Neutrophil (primary cell): Measurements from ENCODE around the gene CDH5.

Source experiments
- H3K27ac ChIP-seq: fragments of 200-600 bp; sonication (generic); 2 replicates; pipeline ENCODE4 v1.5.1; 2016; ENCODE audit warnings: mild to moderate bottlenecking, moderate library complexity
- H3K27me3 ChIP-seq: fragments of 200-600 bp; sonication (generic); 2 replicates; pipeline ENCODE4 v1.6.0; 2016; ENCODE audit warnings: mild to moderate bottlenecking
- H3K36me3 ChIP-seq: fragments of 200-600 bp; sonication (generic); 2 replicates; pipeline ENCODE4 v1.5.1; 2017
- H3K4me1 ChIP-seq, 2 experiments: fragments of 200-600 bp in 1 of 2; sonication (generic) in 1 of 2; 1 replicate in 1 of 2; 2 replicates in 1 of 2; pipeline versions ENCODE4 v1.5.1 to v1.6.1; 2013 to 2016; ENCODE audit warnings: low read depth in 1 of 2, low read length in 1 of 2, mild to moderate bottlenecking in 1 of 2, moderate library complexity in 1 of 2; ENCODE audit not compliant: control insufficient read depth in 1 of 2, insufficient read depth in 1 of 2
- H3K4me3 ChIP-seq, 2 experiments: fragments of 200-600 bp in 1 of 2; sonication (generic) in 1 of 2; 1 replicate in 1 of 2; 2 replicates in 1 of 2; pipeline ENCODE4 v1.5.1; 2013 to 2016; ENCODE audit warnings: low read depth in 1 of 2, low read length in 1 of 2, mild to moderate bottlenecking in 1 of 2, moderate library complexity in 1 of 2
- H3K9me3 ChIP-seq: fragments of 200-600 bp; sonication (generic); 2 replicates; pipeline ENCODE4 v1.5.1; 2016
- TF ChIP-seq, protein P1 (sequence below): fragments of 200-600 bp; sonication (generic); IDR thresholded peaks from 2 replicates; pipeline ENCODE4 v1.5.1; 2016; ENCODE audit warnings: antibody characterized with exemption

The CDH5 gene

GRCh38 chr16:66435896-66436295 is 69.4 kb downstream of the CDH5 start:
- H3K27ac ChIP-seq: no peak overlapping the region
- H3K9me3 ChIP-seq: no peaks in the 10 kb centered on the region
- TF ChIP-seq, protein P1, sequence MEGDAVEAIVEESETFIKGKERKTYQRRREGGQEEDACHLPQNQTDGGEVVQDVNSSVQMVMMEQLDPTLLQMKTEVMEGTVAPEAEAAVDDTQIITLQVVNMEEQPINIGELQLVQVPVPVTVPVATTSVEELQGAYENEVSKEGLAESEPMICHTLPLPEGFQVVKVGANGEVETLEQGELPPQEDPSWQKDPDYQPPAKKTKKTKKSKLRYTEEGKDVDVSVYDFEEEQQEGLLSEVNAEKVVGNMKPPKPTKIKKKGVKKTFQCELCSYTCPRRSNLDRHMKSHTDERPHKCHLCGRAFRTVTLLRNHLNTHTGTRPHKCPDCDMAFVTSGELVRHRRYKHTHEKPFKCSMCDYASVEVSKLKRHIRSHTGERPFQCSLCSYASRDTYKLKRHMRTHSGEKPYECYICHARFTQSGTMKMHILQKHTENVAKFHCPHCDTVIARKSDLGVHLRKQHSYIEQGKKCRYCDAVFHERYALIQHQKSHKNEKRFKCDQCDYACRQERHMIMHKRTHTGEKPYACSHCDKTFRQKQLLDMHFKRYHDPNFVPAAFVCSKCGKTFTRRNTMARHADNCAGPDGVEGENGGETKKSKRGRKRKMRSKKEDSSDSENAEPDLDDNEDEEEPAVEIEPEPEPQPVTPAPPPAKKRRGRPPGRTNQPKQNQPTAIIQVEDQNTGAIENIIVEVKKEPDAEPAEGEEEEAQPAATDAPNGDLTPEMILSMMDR: no peak
- H3K36me3 ChIP-seq: no peaks in the 10 kb centered on the region
- H3K4me3 ChIP-seq: no peak overlapping the region
- H3K4me1 ChIP-seq: no peaks in the 10 kb centered on the region
- H3K27me3 ChIP-seq: peaks cover 55% of the 10 kb centered on the region

GRCh38 chr16:66437391-66437945 is 71.0 kb downstream of the CDH5 start:
- H3K27ac ChIP-seq: no peak overlapping the region
- no peak overlapping the region for H3K4me3 ChIP-seq
- H3K36me3 ChIP-seq: no peaks in the 10 kb centered on the region
- H3K4me1 ChIP-seq: no peaks in the 10 kb centered on the region
- H3K27me3 ChIP-seq: peaks cover 52% of the 10 kb centered on the region
- no peaks in the 10 kb centered on the region for H3K9me3 ChIP-seq
- TF ChIP-seq, protein P1: no peak

GRCh38 chr16:66438536-66438935 is 72.0 kb downstream of the CDH5 start:
- H3K36me3 ChIP-seq: no peaks in the 10 kb centered on the region
- H3K4me3 ChIP-seq: no peak overlapping the region
- H3K4me1 ChIP-seq: no peaks in the 10 kb centered on the region
- H3K27ac ChIP-seq: no peak overlapping the region
- TF ChIP-seq, protein P1: no peak
- peaks cover 49% of the 10 kb centered on the region for H3K27me3 ChIP-seq
- H3K9me3 ChIP-seq: no peaks in the 10 kb centered on the region

GRCh38 chr16:66439051-66439730 is 72.7 kb downstream of the CDH5 start:
- Histone ChIP-seq H3K9me3 (no peaks in the 10 kb centered on the region), H3K27me3 (peaks cover 48% of the 10 kb centered on the region)

DNA sequence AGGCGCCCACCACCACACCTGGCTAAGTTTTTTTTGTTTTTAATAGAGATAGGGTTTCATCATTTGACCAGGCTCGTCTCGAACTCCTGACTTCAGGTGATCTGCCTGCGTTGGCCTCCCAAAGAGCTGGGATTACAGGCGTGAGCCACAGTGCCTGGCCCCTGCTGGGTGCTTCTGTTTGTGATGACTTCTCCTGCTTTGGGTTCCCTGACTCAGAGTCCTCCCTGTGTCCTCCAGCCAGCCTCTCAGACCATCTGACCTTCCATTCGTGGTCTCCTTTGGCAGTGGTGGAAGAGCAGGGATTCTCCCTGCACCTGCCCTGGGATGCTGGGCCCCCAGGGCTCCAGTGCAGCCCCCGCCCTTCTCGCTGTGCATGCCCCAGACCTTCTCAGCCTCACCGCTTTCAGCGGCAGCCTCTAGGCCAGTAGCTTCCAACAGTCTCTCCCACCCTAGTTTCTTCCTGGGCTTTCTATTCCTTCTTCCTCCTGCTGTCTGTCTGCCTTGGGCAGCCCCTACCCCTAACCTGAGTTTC is 73.8 kb downstream of the CDH5 start:
- no peak overlapping the region for H3K4me3 ChIP-seq
- no peaks in the 10 kb centered on the region for H3K36me3 ChIP-seq
- TF ChIP-seq, protein P1: no peak
- no peaks in the 10 kb centered on the region for H3K9me3 ChIP-seq
- peaks cover 50% of the 10 kb centered on the region for H3K27me3 ChIP-seq
- H3K27ac ChIP-seq: no peak overlapping the region
- H3K4me1 ChIP-seq: no peaks in the 10 kb centered on the region

More at GRCh38 chr16:66439051-66439730, 72.7 kb downstream of the CDH5 start:
- Histone ChIP-seq H3K36me3 (no peaks in the 10 kb centered on the region), H3K4me1 (no peaks in the 10 kb centered on the region), H3K27ac (no peak overlapping the region), H3K4me3 (no peak overlapping the region)
- TF ChIP-seq, protein P1: no peak
